ENCODE measurements around the gene SLC4A11. TPM values are rescaled to one million over a fixed set of nuclear protein-coding genes. Genes with fewer than 3 reads are reported as not detected.

SLC4A11 gene
- polyA plus RNA-seq, 1 of the 3 experiments (the other 2 are of a cell fraction), result 2.7 TPM

DNA sequence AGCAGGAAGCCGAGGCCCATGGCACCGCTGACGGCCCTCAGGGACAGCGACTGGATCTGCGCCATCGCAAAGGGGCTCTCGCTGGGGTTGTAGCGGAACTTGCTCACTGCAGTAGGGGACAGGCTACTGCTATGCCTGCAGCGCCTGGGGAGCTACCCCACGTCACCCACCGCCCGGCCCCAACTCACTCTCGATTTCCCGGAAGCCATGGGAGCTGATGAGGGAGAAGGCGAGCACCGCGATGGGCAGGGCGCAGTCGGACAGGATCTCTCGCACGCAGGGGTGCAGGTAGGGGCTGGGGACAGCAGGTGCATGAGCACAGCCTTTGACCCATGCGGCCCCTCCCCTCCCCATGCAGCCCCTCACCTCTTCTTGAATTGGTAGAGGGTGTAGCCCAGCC is 9.8 kb downstream of the SLC4A11 start:
- H3K79me2 ChIP-seq (ENCODE audit: insufficient read depth), result no peaks in the 10 kb centered on the region
- no peaks in the 10 kb centered on the region for H3F3A ChIP-seq (replicated peaks; ENCODE audit: insufficient read depth)

DNA sequence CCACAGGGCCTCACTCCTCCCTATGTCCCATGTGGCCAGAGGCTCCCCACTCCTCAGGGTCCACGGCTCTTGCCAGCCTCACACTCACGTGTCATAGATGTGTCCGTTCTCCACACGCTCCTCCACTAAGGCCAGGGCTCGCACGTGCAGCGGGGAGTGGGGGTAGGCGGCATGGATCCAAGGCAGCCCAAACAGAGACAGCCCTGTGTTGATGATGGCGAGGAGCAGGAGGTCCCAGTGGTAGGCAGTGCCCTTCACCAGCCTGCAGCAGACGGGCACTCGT is 10.3 kb downstream of the SLC4A11 start:
- peaks cover 0 to 4% of the 10 kb centered on the region in 2 experiments for H3K36me3 ChIP-seq (replicated peaks in 1 of 2; ENCODE audit: control insufficient read depth in 1 of 2, insufficient read depth in 2 of 2, low read length in 1 of 2)
- H4K20me1 ChIP-seq (ENCODE audit: insufficient read depth), result no peaks in the 10 kb centered on the region
- no peaks in the 10 kb centered on the region for H3K27me3 ChIP-seq (ENCODE audit: insufficient read depth)
- no peaks in the 10 kb centered on the region for H3K9me2 ChIP-seq
- H3K27ac ChIP-seq (ENCODE audit: low read depth in 2 of 2, low read length in 1 of 2), result no peak overlapping the region
- no peak overlapping the region for H3K4me3 ChIP-seq (ENCODE audit: low read depth in 2 of 2, low read length in 1 of 2)
- 95% methylated on average over 11 of the region's 11 CpGs for WGBS (ENCODE audit: low lambda C conversion rate)
- DNase-seq, result no peak
- no peaks in the 10 kb centered on the region for H3K9me3 ChIP-seq
- ChIA-PET CTCF (interaction anchor here (1.6 kb wide), 1 partner anchor 88 kb away, joined by 6 read pairs; no protein-coding TSS in a partner anchor), POLR2A (no interaction called here)
- no peak overlapping the region for H3K4me2 ChIP-seq
- no peaks in the 10 kb centered on the region for H3K4me1 ChIP-seq (ENCODE audit: control insufficient read depth in 1 of 2, insufficient read depth in 2 of 2, low read depth in 1 of 2, low read length in 1 of 2)
- no peak overlapping the region for H2AFZ ChIP-seq (ENCODE audit: low read depth)
- no peaks in the 10 kb centered on the region for H3K79me2 ChIP-seq (ENCODE audit: insufficient read depth)
- TF ChIP-seq FOXJ3 (CRISPR knock-in tag; IDR thresholded peaks at IDR 0.05), result no peak
- H3F3A ChIP-seq (replicated peaks; ENCODE audit: insufficient read depth), result no peaks in the 10 kb centered on the region
- H3K9ac ChIP-seq, result no peak overlapping the region

More for the DNA sequence above, 9.8 kb downstream of the SLC4A11 start:
- H3K9me2 ChIP-seq, result no peaks in the 10 kb centered on the region
- 91% methylated on average over 14 of the region's 22 CpGs for WGBS (ENCODE audit: low lambda C conversion rate)
- ChIA-PET POLR2A (no interaction called here), CTCF (no interaction called here)
- no peaks in the 10 kb centered on the region for H3K27me3 ChIP-seq (ENCODE audit: insufficient read depth)
- H3K36me3 ChIP-seq (replicated peaks in 1 of 2; ENCODE audit: control insufficient read depth in 1 of 2, insufficient read depth in 2 of 2, low read length in 1 of 2), result no peaks in the 10 kb centered on the region
- TF ChIP-seq RCOR1 (IDR thresholded peaks at IDR 0.05; ENCODE audit: low read length) (no peak), RXRA (IDR thresholded peaks at IDR 0.05; ENCODE audit: borderline replicate concordance, low read depth) (no peak), NFIC (IDR thresholded peaks at IDR 0.05; ENCODE audit: borderline replicate concordance) (no peak), TAF1 (IDR thresholded peaks at IDR 0.05; ENCODE audit: borderline replicate concordance, low read depth, low read length) (no peak), TEAD4 (IDR thresholded peaks at IDR 0.05; ENCODE audit: borderline replicate concordance, insufficient read depth) (no peak), SMC3 (IDR thresholded peaks at IDR 0.05; ENCODE audit: low read depth, low read length) (no peak), FOXM1 (IDR thresholded peaks at IDR 0.05; ENCODE audit: low read depth) (no peak)
- TF ChIP-seq, protein P1, sequence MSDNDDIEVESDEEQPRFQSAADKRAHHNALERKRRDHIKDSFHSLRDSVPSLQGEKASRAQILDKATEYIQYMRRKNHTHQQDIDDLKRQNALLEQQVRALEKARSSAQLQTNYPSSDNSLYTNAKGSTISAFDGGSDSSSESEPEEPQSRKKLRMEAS (IDR thresholded peaks at IDR 0.05; ENCODE audit: low read depth), result no peak
- no peaks in the 10 kb centered on the region for H3K4me1 ChIP-seq (ENCODE audit: control insufficient read depth in 1 of 2, insufficient read depth in 2 of 2, low read depth in 1 of 2, low read length in 1 of 2)
- no peak for DNase-seq
- H3K4me2 ChIP-seq, result no peak overlapping the region
- no peak overlapping the region for H3K27ac ChIP-seq (ENCODE audit: low read depth in 2 of 2, low read length in 1 of 2)
- H3K9ac ChIP-seq, result no peak overlapping the region
- no peaks in the 10 kb centered on the region for H4K20me1 ChIP-seq (ENCODE audit: insufficient read depth)
- H2AFZ ChIP-seq (ENCODE audit: low read depth), result no peak overlapping the region
- H3K4me3 ChIP-seq (ENCODE audit: low read depth in 2 of 2, low read length in 1 of 2), result no peak overlapping the region
- H3K9me3 ChIP-seq, result no peaks in the 10 kb centered on the region

DNA sequence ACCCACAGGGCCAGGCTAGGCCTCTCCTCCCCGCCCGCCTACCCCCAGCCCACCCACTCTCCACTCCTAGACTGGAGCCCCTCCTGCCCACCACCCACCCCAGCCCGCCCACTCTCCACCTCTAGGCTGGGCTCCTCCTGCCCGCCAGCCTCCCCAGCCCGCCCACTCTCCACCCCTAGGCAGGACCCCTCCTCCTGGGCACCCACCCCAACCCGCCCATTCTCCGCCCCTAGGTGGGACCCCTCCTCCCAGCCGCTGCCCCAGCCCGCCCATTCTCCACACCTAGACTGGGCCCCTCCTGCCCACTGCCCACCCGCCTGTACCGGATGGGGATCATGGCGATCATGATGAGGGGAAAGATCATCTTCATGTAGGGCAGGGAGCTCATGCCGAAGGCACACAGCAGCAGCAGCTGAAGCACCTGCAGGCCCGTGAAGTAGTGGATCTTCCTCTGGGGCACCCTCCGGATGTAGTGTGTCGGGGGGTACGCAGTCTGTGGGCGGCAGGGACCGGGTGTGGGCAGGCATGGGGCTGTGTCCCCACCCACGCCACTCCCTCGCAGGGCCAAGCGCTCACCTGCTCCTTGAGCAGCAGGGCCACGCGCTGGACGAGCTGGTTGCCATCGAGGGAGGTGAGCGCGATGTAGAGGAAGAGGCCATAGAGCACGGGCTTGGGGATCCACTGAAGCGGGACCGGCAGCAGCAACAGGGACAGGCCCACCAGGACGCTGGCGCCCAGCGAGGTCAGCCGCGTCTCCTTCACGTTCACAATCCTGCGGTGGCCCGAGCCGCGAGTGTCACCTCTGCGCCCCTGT is 10.8 kb downstream of the SLC4A11 start:
- CTCF ChIA-PET, result interaction anchor here (1.5 to 1.6 kb wide), 2 partner anchors 10 to 88 kb away, joined by 6 to 7 read pairs; no protein-coding TSS in a partner anchor
- Histone ChIP-seq H3K4me3 (ENCODE audit: low read depth in 2 of 2, low read length in 1 of 2) (no peak overlapping the region), H3K9ac (no peak overlapping the region), H3K9me2 (no peaks in the 10 kb centered on the region), H2AFZ (ENCODE audit: low read depth) (no peak overlapping the region), H3K4me1 (ENCODE audit: control insufficient read depth in 1 of 2, insufficient read depth in 2 of 2, low read depth in 1 of 2, low read length in 1 of 2) (no peaks in the 10 kb centered on the region), H4K20me1 (ENCODE audit: insufficient read depth) (no peaks in the 10 kb centered on the region), H3K9me3 (no peaks in the 10 kb centered on the region), H3K27me3 (ENCODE audit: insufficient read depth) (no peaks in the 10 kb centered on the region), H3K4me2 (no peak overlapping the region), H3K79me2 (ENCODE audit: insufficient read depth) (no peaks in the 10 kb centered on the region), H3F3A (replicated peaks; ENCODE audit: insufficient read depth) (no peaks in the 10 kb centered on the region), H3K36me3 (replicated peaks in 1 of 2; ENCODE audit: control insufficient read depth in 1 of 2, insufficient read depth in 2 of 2, low read length in 1 of 2) (peaks cover 0 to 8% of the 10 kb centered on the region in 2 experiments), H3K27ac (ENCODE audit: low read depth in 2 of 2, low read length in 1 of 2) (no peak overlapping the region)
- 94% methylated on average over 33 of the region's 42 CpGs for WGBS (ENCODE audit: low lambda C conversion rate)
- POLR2A ChIA-PET, result no interaction called here
- no peak for DNase-seq
- TF ChIP-seq FOXM1 (IDR thresholded peaks at IDR 0.05; ENCODE audit: low read depth), result no peak
- no peak for TF ChIP-seq SMC3 (IDR thresholded peaks at IDR 0.05; ENCODE audit: low read depth, low read length)
- no peak for TF ChIP-seq MXI1 (IDR thresholded peaks at IDR 0.05; ENCODE audit: low read depth, low read length)
- TF ChIP-seq TCF12 (IDR thresholded peaks at IDR 0.05), result no peak
- TF ChIP-seq MEF2A (IDR thresholded peaks at IDR 0.05; ENCODE audit: borderline replicate concordance, low read depth), result no peak
- TF ChIP-seq, protein P2, sequence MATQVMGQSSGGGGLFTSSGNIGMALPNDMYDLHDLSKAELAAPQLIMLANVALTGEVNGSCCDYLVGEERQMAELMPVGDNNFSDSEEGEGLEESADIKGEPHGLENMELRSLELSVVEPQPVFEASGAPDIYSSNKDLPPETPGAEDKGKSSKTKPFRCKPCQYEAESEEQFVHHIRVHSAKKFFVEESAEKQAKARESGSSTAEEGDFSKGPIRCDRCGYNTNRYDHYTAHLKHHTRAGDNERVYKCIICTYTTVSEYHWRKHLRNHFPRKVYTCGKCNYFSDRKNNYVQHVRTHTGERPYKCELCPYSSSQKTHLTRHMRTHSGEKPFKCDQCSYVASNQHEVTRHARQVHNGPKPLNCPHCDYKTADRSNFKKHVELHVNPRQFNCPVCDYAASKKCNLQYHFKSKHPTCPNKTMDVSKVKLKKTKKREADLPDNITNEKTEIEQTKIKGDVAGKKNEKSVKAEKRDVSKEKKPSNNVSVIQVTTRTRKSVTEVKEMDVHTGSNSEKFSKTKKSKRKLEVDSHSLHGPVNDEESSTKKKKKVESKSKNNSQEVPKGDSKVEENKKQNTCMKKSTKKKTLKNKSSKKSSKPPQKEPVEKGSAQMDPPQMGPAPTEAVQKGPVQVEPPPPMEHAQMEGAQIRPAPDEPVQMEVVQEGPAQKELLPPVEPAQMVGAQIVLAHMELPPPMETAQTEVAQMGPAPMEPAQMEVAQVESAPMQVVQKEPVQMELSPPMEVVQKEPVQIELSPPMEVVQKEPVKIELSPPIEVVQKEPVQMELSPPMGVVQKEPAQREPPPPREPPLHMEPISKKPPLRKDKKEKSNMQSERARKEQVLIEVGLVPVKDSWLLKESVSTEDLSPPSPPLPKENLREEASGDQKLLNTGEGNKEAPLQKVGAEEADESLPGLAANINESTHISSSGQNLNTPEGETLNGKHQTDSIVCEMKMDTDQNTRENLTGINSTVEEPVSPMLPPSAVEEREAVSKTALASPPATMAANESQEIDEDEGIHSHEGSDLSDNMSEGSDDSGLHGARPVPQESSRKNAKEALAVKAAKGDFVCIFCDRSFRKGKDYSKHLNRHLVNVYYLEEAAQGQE (IDR thresholded peaks at IDR 0.05; ENCODE audit: low read depth, low read length), result no peak
- TF ChIP-seq, protein P3, sequence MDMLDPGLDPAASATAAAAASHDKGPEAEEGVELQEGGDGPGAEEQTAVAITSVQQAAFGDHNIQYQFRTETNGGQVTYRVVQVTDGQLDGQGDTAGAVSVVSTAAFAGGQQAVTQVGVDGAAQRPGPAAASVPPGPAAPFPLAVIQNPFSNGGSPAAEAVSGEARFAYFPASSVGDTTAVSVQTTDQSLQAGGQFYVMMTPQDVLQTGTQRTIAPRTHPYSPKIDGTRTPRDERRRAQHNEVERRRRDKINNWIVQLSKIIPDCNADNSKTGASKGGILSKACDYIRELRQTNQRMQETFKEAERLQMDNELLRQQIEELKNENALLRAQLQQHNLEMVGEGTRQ (IDR thresholded peaks at IDR 0.05; ENCODE audit: borderline replicate concordance, low read depth, low read length), result no peak
- TF ChIP-seq, protein P4, sequence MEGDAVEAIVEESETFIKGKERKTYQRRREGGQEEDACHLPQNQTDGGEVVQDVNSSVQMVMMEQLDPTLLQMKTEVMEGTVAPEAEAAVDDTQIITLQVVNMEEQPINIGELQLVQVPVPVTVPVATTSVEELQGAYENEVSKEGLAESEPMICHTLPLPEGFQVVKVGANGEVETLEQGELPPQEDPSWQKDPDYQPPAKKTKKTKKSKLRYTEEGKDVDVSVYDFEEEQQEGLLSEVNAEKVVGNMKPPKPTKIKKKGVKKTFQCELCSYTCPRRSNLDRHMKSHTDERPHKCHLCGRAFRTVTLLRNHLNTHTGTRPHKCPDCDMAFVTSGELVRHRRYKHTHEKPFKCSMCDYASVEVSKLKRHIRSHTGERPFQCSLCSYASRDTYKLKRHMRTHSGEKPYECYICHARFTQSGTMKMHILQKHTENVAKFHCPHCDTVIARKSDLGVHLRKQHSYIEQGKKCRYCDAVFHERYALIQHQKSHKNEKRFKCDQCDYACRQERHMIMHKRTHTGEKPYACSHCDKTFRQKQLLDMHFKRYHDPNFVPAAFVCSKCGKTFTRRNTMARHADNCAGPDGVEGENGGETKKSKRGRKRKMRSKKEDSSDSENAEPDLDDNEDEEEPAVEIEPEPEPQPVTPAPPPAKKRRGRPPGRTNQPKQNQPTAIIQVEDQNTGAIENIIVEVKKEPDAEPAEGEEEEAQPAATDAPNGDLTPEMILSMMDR (IDR thresholded peaks at IDR 0.05), result no peak
